ENCODE data around the gene TACC3. TPM values are rescaled to one million over a fixed set of nuclear protein-coding genes. Genes with fewer than 3 reads are reported as not detected.
"Not testable (repeated sequence)": the region's sequence is repeated elsewhere in the genome, so short reads cannot be mapped to it uniquely, and the experiment has no call there.

TACC3 gene
- total RNA-seq (2014; rRNA removed; shearing (Covaris generic)): 24.5 and 34.9 TPM in 2 replicates

GRCh38 chr4:1721003-1721665 lies at the start of gene TACC3, which contains the start of gene TMEM129:
TSS of gene TACC3 (plus strand) at chr4:1721521. CDS start at chr4:1723422, 1,901 bp downstream.
TSS of gene TMEM129 (minus strand) at chr4:1721323. CDS start at chr4:1720837, 486 bp downstream.
- DNase-seq (ENCODE audit: low read depth): peak; percentile 95

DNA sequence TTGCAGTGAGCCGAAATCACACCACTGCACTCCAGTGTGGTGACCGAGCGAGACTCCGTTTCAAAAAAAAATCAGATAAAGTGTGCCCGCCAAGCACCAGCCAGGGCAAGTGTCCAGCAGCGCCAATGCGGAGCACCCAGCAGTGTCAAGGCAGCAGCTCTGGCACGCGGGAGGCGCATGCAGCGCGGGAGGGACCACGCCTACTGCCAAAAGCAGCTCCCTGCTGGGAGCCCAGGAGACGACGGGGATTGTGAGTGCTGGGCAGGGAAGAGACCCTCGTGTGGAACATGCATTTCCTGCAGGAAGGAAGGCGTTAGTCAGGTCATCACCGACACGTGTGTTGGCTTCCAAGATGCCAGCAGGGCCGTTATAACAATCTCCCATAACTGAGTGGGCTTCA lies 47.6 kb upstream of the TACC3 start:
- DNase-seq (ENCODE audit: low read depth): no peak

- DNase-seq (ENCODE audit: low read depth): no peak
Observed at GRCh38 chr4:1674682-1675081, 46.6 kb upstream of the TACC3 start.

DNA sequence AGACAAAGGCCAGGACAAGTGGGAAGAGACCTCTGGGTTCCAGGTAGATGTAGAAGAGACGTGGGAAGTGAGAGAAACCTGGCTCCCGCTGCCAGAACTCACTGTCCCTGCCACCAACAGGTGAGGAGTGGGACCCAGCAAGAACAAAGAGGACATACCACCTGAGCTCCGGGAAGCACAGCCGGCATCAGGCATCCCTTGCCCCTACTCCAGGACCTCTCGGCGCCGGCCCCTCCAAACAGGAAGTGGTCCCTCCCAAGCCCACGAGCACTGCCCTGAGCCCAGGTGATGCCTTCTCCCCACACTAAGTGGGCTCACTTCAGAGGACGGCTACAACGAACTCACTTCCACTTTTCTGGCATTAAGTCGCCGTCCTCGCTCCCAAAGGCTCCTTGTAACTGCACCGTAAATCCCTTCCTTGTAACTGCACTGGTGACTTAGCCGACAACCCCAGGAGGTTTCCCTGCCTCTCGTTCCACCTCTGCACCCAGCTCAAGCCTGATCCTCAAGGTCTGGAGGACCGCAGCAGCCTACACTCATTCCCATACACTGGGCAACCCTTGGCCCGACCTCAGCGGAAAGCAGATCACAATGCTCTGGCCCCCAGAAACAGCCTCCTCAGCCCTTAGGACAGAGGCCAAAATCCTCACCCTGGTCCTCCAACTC lies 46.1 kb upstream of the TACC3 start:
- no peak for DNase-seq (ENCODE audit: low read depth)

GRCh38 chr4:1675802-1676137 lies 45.6 kb upstream of the TACC3 start:
- DNase-seq (ENCODE audit: low read depth): no peak

DNA sequence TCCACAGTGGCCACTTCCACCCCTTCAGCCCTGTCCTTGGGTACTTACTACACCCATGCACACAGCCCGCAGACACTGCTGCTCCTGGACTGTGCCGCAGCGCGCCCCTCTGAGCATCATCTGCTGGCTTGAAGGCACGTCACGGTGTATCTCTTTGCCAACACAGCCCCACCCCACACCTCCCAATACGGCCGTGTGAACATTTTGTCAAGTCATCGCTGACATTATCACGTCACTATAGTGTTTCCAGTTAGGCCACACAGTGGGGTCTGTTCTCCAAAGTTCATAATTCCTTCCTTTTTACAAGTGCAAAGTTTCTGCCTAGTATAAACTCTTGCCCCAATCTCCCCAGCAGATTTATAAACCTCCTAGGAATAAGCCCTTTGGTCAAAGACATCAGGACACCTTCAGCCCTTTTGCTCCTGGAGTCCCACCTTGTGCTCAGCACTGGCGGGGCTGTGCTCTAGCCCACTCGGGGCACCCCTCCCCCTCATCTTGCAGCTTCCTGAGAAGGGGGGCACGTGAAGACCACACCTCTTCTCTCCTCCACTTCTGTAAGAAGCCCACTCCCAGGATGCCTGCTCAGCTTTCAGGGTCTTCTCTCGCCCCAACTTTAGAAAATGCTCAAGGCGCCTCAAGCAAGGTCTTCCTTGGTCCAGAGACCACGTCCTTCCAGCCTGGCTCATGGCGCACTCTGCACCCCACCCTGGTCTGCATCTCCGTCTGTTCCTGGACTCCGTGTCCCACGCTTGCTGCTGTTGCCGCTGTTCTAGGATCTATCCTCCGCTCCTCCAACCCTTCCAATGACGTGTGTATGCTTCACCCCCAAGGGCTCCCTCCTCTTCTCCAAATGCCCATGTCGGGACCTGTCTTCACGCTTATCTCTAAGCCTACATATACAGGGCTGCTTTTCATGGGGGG lies 44.5 kb upstream of the TACC3 start:
- no peak for DNase-seq (ENCODE audit: low read depth)

DNA sequence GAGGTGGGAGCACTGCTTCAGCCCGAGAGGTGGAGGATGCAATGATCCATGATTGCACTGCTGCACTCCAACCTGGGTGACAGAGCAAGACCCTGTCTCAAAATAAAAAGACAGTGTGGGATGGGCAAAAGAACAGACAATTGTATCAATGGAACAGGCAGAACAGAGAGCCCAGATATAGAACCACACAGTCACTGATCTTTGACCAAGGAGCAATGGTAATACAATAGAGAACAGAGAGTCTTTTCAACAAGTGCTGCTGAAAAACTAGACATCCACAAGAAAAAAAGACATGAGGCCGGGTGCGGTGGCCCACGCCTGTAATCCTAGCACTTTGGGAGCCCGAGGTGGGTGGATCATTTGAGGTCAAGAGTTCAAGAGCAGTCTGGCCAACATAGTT lies 43.1 kb upstream of the TACC3 start:
- DNase-seq (ENCODE audit: low read depth): no peak

DNA sequence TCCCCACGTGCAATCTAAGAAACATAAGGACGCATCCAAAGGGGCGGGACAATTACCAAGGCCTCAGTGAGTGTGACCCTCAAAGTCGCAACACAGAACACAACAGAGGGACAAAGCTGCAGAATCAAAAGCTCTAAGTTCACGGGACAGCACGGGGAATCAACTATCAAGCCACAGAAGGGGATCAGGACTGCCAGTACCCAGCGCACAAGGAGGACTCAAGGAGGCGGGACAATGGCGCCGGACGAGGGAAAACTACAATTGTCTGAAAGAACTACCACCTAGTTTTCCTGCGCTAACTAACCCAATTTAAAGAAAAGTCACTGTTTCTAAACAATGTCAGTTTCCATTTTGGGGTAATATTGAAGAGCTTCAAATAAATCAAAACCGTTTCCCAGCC lies 38.5 kb upstream of the TACC3 start:
- no peak for DNase-seq (ENCODE audit: low read depth)

- DNase-seq (ENCODE audit: low read depth): peak; percentile 71
Observed at GRCh38 chr4:1683261-1683735, 38.0 kb upstream of the TACC3 start.

- peak; percentile 94 for DNase-seq (ENCODE audit: low read depth)
Observed at GRCh38 chr4:1683736-1684505, 37.4 kb upstream of the TACC3 start, which contains the start of gene FAM53A. TSS of gene FAM53A (minus strand) at chr4:1684313. CDS start at chr4:1668741, 15,572 bp downstream.

- DNase-seq (ENCODE audit: low read depth): no peak
Observed at GRCh38 chr4:1684506-1685234, 36.7 kb upstream of the TACC3 start.

DNA sequence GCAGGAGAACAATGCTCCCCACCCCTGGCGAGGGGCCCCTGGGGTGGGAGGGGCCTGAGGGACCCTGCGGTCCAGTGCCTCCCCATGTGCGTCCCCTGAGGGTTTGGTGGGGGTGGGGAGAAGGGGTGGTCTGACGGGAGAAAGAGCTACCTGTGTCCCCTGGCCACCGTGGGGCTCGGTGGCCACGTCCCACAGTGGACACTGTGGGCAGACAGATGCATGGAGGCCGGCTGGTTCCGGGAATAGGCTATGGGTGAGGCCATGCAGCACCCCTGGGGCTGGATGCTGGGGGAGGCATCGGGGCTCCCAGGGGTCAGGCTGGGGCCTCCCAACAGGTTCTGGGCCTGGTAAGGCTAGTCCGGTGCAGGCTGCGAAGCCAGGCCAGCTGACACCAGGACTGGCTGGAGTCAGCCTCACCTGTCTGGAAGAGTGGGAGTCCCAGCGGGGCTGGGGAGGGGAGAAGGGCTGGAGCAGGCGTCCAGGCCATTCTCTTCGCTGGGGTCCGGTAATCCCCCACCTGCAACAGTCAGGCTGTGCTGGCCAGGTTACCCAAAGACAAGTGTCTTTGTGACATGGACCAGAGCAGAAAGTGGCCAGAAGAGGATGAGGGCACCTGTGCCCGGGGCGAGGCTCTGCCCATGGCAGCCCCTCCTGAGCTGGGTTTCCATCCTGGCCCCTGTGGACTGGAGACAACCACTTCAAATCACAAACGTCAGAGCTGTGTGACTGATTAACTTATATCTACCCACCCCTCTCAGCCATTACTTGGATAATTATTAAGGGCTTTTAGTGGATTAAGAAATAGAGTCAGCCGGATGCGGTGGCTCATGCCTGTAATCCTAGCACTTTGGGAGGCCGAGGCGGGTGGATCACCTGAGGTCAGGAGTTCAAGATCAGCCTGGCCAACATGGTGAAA lies 35.8 kb upstream of the TACC3 start:
- no peak for DNase-seq (ENCODE audit: low read depth)

- no peak for DNase-seq (ENCODE audit: low read depth)
Observed at GRCh38 chr4:1686440-1687036, 34.8 kb upstream of the TACC3 start.

- no peak for DNase-seq (ENCODE audit: low read depth)
Observed at GRCh38 chr4:1690698-1691097, 30.6 kb upstream of the TACC3 start.

GRCh38 chr4:1691737-1692373 lies 29.5 kb upstream of the TACC3 start:
- no peak for DNase-seq (ENCODE audit: low read depth)

GRCh38 chr4:1693131-1693896 lies 28.0 kb upstream of the TACC3 start:
- DNase-seq (ENCODE audit: low read depth): peak; percentile 67

DNA sequence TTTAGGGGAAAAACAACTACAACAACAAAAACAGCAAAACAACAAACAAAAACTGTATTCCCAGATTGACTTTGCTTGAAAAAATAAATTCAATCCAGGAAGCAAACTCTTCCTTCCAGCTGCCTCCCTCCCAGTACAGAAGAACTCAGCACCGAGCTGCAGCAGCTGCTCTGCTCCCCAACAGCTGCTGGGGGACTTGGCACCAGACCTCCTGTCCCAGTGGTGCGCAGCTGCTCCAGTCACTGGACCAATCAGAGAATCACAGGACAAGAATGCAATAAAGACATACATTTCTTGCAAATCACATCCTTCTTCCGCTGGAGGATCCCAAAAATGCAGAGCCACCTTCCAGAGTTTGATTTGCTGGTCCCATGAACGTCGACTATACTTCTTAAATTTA lies 25.4 kb upstream of the TACC3 start:
- no peak for DNase-seq (ENCODE audit: low read depth)

- DNase-seq (ENCODE audit: low read depth): not testable (repeated sequence)
Observed at GRCh38 chr4:1701671-1702070, 19.6 kb upstream of the TACC3 start.

Data from Daoy (cell line).